ENCODE data around the gene TMEM135.
"Not testable (repeated sequence)": the region's sequence is repeated elsewhere in the genome, so short reads cannot be mapped to it uniquely, and the experiment has no call there.

TMEM135 gene

GRCh38 chr11:87185228-87185627 is 147.5 kb downstream of the TMEM135 start:
- no peak for DNase-seq

GRCh38 chr11:87187076-87187475 is 149.3 kb downstream of the TMEM135 start:
- no peak for DNase-seq
- Histone ChIP-seq H3K36me3 (no peaks in the 10 kb centered on the region), H3K27me3 (no peaks in the 10 kb centered on the region), H3K4me1 (no peaks in the 10 kb centered on the region), H3K4me3 (ENCODE audit: low read depth, low read length) (no peak overlapping the region), H3K9me3 (no peaks in the 10 kb centered on the region)
- TF ChIP-seq CTCF (IDR thresholded peaks at IDR 0.05; ENCODE audit: low read depth, low read length) = no peak

More at GRCh38 chr11:87185228-87185627, 147.5 kb downstream of the TMEM135 start:
- no peak for TF ChIP-seq CTCF (IDR thresholded peaks at IDR 0.05; ENCODE audit: low read depth, low read length)
- Histone ChIP-seq H3K4me3 (ENCODE audit: low read depth, low read length) (no peak overlapping the region), H3K36me3 (no peaks in the 10 kb centered on the region), H3K9me3 (no peaks in the 10 kb centered on the region), H3K4me1 (no peaks in the 10 kb centered on the region), H3K27me3 (no peaks in the 10 kb centered on the region)

GRCh38 chr11:87187930-87188329 is 150.2 kb downstream of the TMEM135 start:
- Histone ChIP-seq H3K4me1 (no peaks in the 10 kb centered on the region), H3K9me3 (no peaks in the 10 kb centered on the region), H3K36me3 (no peaks in the 10 kb centered on the region), H3K27me3 (no peaks in the 10 kb centered on the region), H3K4me3 (ENCODE audit: low read depth, low read length) (no peak overlapping the region)
- no peak for TF ChIP-seq CTCF (IDR thresholded peaks at IDR 0.05; ENCODE audit: low read depth, low read length)
- DNase-seq = no peak

GRCh38 chr11:87188396-87188795 is 150.7 kb downstream of the TMEM135 start:
- not testable (repeated sequence) for DNase-seq; H3K4me1 ChIP-seq; H3K9me3 ChIP-seq; H3K27me3 ChIP-seq; H3K36me3 ChIP-seq; H3K4me3 ChIP-seq (ENCODE audit: low read depth, low read length)

- not testable (repeated sequence) for H3K4me1 ChIP-seq; DNase-seq; H3K9me3 ChIP-seq; H3K27me3 ChIP-seq; H3K4me3 ChIP-seq (ENCODE audit: low read depth, low read length); H3K36me3 ChIP-seq
Observed at GRCh38 chr11:87188921-87189320, 151.2 kb downstream of the TMEM135 start.

- no peak overlapping the region for H3K4me3 ChIP-seq (ENCODE audit: low read depth, low read length)
- no peaks in the 10 kb centered on the region for H3K4me1 ChIP-seq
- H3K27me3 ChIP-seq = no peaks in the 10 kb centered on the region
- H3K36me3 ChIP-seq = no peaks in the 10 kb centered on the region
- DNase-seq = no peak
- no peak for TF ChIP-seq CTCF (IDR thresholded peaks at IDR 0.05; ENCODE audit: low read depth, low read length)
- H3K9me3 ChIP-seq = no peaks in the 10 kb centered on the region
Observed at GRCh38 chr11:87190071-87190470, 152.3 kb downstream of the TMEM135 start.

GRCh38 chr11:87193756-87194470 is 156.2 kb downstream of the TMEM135 start:
- no peak for TF ChIP-seq CTCF (IDR thresholded peaks at IDR 0.05; ENCODE audit: low read depth, low read length)
- no peaks in the 10 kb centered on the region for H3K4me1 ChIP-seq
- H3K27me3 ChIP-seq = no peaks in the 10 kb centered on the region
- no peak overlapping the region for H3K4me3 ChIP-seq (ENCODE audit: low read depth, low read length)
- H3K36me3 ChIP-seq = no peaks in the 10 kb centered on the region
- no peak for DNase-seq
- no peaks in the 10 kb centered on the region for H3K9me3 ChIP-seq

All from BE2C (cell line).